GM13976 (cell line): Measurements from ENCODE around the gene ZW10.
"Not testable (repeated sequence)": the region's sequence is repeated elsewhere in the genome, so short reads cannot be mapped to it uniquely, and the experiment has no call there.

Experiments
- DNase-seq: peaks from one replicate; pipeline ENCODE4 v3.0.0; 2012; ENCODE audit warnings: low spot score
- CTCF ChIP-seq: IDR thresholded peaks from 2 replicates; pipeline ENCODE4 v1.5.1; 2012; ENCODE audit warnings: borderline replicate concordance, mild to moderate bottlenecking; ENCODE audit not compliant: insufficient read depth; ENCODE audit errors: extremely low read depth, missing control alignments, control extremely low read depth
- in situ Hi-C: fragments of 300-500 bp; cut with MboI; formaldehyde crosslinking; loops from one replicate; pipeline ENCODE4 v1.12.0; 2022; ENCODE audit warnings: low sequenced_read_pairs, mixed read lengths, inconsistent platforms; ENCODE audit not compliant: unreplicated experiment

Gene ZW10

GRCh38 chr11:113722221-113722620 is 51.3 kb downstream of the ZW10 start:
- no peak for DNase-seq
- in situ Hi-C loops: no loop called here
- no peak for TF ChIP-seq CTCF

- DNase-seq: no peak
- TF ChIP-seq CTCF: no peak
- in situ Hi-C loops: no loop called here
Measured at GRCh38 chr11:113721462-113722066, 51.9 kb downstream of the ZW10 start.

- in situ Hi-C loops, DNase-seq: not testable (repeated sequence)
Measured at GRCh38 chr11:113720478-113720877, 53.0 kb downstream of the ZW10 start.

- no peak for DNase-seq
- in situ Hi-C loops: no loop called here
- no peak for TF ChIP-seq CTCF
Measured at GRCh38 chr11:113715882-113716625, 57.4 kb downstream of the ZW10 start.

GRCh38 chr11:113715273-113715672 is 58.2 kb downstream of the ZW10 start:
- no peak for TF ChIP-seq CTCF
- DNase-seq: no peak
- in situ Hi-C loops: no loop called here

GRCh38 chr11:113710989-113711388 is 62.5 kb downstream of the ZW10 start:
- DNase-seq: no peak
- in situ Hi-C loops: no loop called here
- TF ChIP-seq CTCF: no peak

GRCh38 chr11:113705871-113706655 is 67.4 kb downstream of the ZW10 start, which contains the start of gene TMPRSS5:
Gene TMPRSS5, minus strand, starts transcription at chr11:113706308. Its CDS starts 84 bp downstream, at chr11:113706224.
- in situ Hi-C loops: no loop called here
- no peak for DNase-seq
- no peak for TF ChIP-seq CTCF

- in situ Hi-C loops, DNase-seq: not testable (repeated sequence)
Measured at GRCh38 chr11:113703551-113703950, 69.9 kb downstream of the ZW10 start.
